HG03175 (cell line): ENCODE results near the gene KIAA1328.
"Not testable (repeated sequence)": the region's sequence is repeated elsewhere in the genome, so short reads cannot be mapped to it uniquely, and the experiment has no call there.

Experiments used
- ATAC-seq: cut with Tn5 transposase; IDR thresholded peaks from one replicate; pipeline ENCODE4 v1.9.1; 2021; ENCODE audit warnings: mild to moderate bottlenecking, moderate library complexity; ENCODE audit not compliant: unreplicated experiment

Gene KIAA1328

GRCh38 chr18:36828630-36829361 lies at the start of gene KIAA1328, which contains the start of gene TPGS2:
TSS of gene KIAA1328 (plus strand) at chr18:36829127. CDS start at chr18:36829139, 12 bp downstream.
TSS of gene TPGS2 (minus strand) at chr18:36829002. CDS start at chr18:36828767, 235 bp downstream.
- ATAC-seq, result peak; percentile 92

- ATAC-seq, result no peak
Observed at GRCh38 chr18:36780748-36781147, 48.2 kb upstream of the KIAA1328 start.

- no peak for ATAC-seq
Observed at GRCh38 chr18:36782710-36783109, 46.2 kb upstream of the KIAA1328 start.

- ATAC-seq, result no peak
Observed at GRCh38 chr18:36783792-36784191, 45.1 kb upstream of the KIAA1328 start.

GRCh38 chr18:36786686-36787085 lies 42.2 kb upstream of the KIAA1328 start:
- no peak for ATAC-seq

- ATAC-seq, result no peak
Observed at GRCh38 chr18:36792634-36793283, 36.2 kb upstream of the KIAA1328 start.

GRCh38 chr18:36798738-36799473 lies 30.0 kb upstream of the KIAA1328 start:
- no peak for ATAC-seq

GRCh38 chr18:36805105-36805504 lies 23.8 kb upstream of the KIAA1328 start:
- ATAC-seq, result no peak

- no peak for ATAC-seq
Observed at GRCh38 chr18:36808681-36809080, 20.2 kb upstream of the KIAA1328 start.

GRCh38 chr18:36809590-36810381 lies 19.1 kb upstream of the KIAA1328 start:
- ATAC-seq, result peak; percentile 96

GRCh38 chr18:36811430-36811829 lies 17.5 kb upstream of the KIAA1328 start:
- ATAC-seq, result no peak

- ATAC-seq, result no peak
Observed at GRCh38 chr18:36811955-36812354, 17.0 kb upstream of the KIAA1328 start.

- ATAC-seq, result no peak
Observed at GRCh38 chr18:36812678-36813077, 16.2 kb upstream of the KIAA1328 start.

- ATAC-seq, result no peak
Observed at GRCh38 chr18:36813101-36813775, 15.7 kb upstream of the KIAA1328 start.

- ATAC-seq, result no peak
Observed at GRCh38 chr18:36813824-36814223, 15.1 kb upstream of the KIAA1328 start.

- ATAC-seq, result no peak
Observed at GRCh38 chr18:36814994-36815393, 13.9 kb upstream of the KIAA1328 start.

GRCh38 chr18:36816096-36816495 lies 12.8 kb upstream of the KIAA1328 start:
- not testable (repeated sequence) for ATAC-seq

- no peak for ATAC-seq
Observed at GRCh38 chr18:36817039-36817438, 11.9 kb upstream of the KIAA1328 start.

GRCh38 chr18:36818652-36819051 lies 10.3 kb upstream of the KIAA1328 start:
- ATAC-seq, result no peak

GRCh38 chr18:36819621-36820020 lies 9.3 kb upstream of the KIAA1328 start:
- no peak for ATAC-seq
